Activated CD8-positive, alpha-beta memory T cell treated with anti-CD3 and anti-CD28 coated beads, Interleukin-2, amount 50 U/mL, for 24 hours (primary cell): ENCODE measurements around the gene METTL24.

ENCODE experiments used
- DNase-seq: peaks from one replicate; pipeline ENCODE4 v3.0.0-alpha.2; 2020; ENCODE audit errors: extremely low read depth

Gene METTL24

GRCh38 chr6:110334423-110335180 lies 23.5 kb downstream of the METTL24 start:
- no peak for DNase-seq

DNA sequence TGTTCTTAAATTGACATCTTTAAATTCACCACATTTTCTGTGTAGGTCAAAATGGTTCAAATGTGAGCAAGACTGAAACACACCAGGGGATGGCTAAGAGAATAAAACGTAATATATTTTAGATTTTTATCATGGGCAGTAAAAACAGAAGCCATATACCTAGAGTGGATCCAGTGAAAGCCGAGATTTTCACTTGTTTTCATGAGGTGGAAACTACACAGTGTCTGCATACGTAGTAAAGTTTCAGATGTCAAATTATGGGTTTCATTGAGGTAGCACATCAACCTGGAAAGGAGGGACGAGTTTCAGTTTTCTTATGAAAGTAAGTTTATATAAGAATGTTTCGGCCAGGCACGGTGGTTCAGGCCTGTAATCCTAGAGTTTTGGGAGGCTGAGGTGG lies 25.9 kb downstream of the METTL24 start:
- DNase-seq = no peak

GRCh38 chr6:110331816-110332215 lies 26.3 kb downstream of the METTL24 start:
- DNase-seq = no peak

- no peak for DNase-seq
Observed at GRCh38 chr6:110331390-110331789, 26.8 kb downstream of the METTL24 start.

GRCh38 chr6:110329714-110330436 lies 28.3 kb downstream of the METTL24 start:
- no peak for DNase-seq

GRCh38 chr6:110329348-110329713 lies 28.8 kb downstream of the METTL24 start:
- no peak for DNase-seq

GRCh38 chr6:110328259-110328658 lies 29.9 kb downstream of the METTL24 start:
- no peak for DNase-seq

DNA sequence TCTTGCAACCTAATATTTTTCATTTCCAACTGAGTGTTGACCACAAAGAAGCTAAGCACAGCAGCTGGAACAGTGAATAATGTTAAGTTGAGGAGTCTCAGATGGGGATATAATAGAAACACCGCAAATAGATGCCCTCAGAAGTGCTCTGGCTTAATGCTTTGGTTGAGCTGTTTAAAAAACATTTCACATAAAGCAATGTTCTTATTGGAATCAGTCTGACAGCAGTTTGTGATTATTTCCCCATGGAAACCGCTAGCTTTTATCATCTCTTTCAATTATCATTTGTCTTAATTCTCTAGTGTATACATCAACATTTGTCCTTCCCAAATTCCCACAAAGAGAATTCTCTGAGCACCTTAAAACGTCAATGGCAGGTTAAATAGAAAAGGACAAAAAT lies 30.8 kb downstream of the METTL24 start:
- DNase-seq = no peak

DNA sequence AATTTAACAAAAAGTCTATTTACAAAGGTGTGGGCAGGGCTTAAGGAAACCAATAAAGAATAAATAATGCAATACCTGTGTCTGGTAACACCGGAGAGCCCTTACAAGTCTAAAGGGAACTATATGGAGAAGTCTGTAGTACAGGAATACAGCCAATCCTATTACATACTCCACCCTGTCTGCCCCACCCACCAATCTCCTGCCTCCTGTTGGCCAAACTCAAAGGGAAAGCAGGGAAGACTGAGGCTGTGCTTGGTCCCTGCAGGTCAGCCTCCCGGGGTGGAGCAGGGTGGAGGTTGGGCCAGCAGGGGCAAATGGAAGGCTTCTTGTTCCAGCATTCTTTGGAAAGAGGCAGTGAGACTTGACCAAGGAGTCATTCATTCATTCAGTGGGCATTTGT lies 31.5 kb downstream of the METTL24 start:
- DNase-seq = no peak

DNA sequence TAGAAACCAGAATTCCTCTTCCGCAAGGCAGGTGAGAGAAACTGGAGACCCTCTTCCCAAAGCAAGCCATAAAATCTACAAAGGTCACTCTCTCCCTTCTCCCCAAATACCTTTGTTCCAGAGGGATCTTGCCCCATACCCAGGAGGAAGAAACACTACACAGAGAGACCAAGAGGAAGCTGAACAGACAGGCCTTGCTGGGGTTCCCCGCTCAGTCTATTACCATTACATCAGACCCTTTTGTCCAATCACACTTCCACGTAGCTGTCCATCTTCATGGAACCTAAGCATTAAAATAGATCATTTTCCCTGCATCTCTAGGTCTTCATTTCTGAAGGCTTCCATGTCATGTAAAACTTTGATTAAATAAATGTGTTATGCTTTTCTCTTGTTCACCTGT lies 32.1 kb downstream of the METTL24 start:
- no peak for DNase-seq

- no peak for DNase-seq
Observed at GRCh38 chr6:110325197-110325596, 33.0 kb downstream of the METTL24 start.

GRCh38 chr6:110324548-110324947 lies 33.6 kb downstream of the METTL24 start:
- DNase-seq = no peak

DNA sequence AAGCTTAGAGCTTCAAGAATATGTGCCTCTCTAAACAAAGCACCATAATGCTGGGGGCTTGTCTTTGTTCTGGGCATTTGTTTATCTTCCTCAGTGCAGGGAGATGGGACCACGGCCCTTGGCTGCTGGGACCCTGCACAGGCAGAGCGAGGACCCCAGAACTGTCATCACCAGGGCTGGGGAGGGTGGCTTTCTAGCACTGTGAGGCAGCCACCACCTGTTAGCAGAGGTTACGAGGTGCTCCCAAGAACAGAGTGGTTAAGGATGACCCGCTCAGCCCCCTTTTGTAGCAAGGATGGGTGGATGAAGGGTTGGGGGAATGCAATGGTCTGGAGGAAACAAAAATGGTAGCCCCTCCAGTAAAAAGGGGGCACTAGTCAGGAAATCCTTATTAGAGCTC lies 34.9 kb downstream of the METTL24 start:
- no peak for DNase-seq

- DNase-seq = no peak
Observed at GRCh38 chr6:110322874-110323242, 35.3 kb downstream of the METTL24 start.

- no peak for DNase-seq
Observed at GRCh38 chr6:110322151-110322873, 35.8 kb downstream of the METTL24 start.

GRCh38 chr6:110320307-110320706 lies 37.8 kb downstream of the METTL24 start:
- DNase-seq = no peak

- no peak for DNase-seq
Observed at GRCh38 chr6:110319843-110320242, 38.3 kb downstream of the METTL24 start.

DNA sequence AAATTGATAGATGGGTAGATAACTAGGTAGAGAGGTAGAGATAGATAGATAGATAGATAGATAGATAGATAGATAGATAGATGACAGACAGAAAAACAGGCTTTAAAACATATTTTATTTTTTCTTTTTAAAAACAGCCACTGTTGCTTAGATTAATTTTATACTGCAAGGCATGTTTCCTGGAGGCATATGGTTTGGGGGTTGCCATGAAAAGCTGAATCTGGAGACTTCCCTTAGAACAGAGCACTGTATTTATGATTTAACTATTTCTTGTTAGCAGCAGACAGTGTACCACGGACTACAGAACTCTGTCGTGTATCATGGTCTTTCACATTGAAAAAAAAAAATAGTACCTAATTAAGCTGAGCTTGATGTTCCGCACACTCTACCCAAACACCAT lies 38.8 kb downstream of the METTL24 start:
- no peak for DNase-seq

DNA sequence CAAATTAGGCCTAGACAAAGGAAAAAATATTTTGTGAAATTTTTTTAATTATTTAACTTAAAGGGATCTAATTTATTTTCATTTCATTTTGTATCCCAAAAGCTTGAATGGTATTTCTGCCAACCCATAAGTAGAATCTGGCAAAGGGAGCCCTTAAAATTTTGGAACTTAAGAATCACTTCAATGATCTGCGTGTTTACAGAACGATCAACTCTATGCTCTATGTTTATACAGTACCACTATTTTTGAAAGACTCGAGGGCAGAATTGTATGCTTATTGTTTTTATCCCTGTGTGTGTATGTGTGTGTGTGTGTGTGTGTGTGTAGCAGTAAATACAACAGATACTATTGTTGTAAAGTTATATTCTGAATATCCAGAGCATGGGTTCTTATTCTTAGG lies 39.2 kb downstream of the METTL24 start:
- no peak for DNase-seq

DNA sequence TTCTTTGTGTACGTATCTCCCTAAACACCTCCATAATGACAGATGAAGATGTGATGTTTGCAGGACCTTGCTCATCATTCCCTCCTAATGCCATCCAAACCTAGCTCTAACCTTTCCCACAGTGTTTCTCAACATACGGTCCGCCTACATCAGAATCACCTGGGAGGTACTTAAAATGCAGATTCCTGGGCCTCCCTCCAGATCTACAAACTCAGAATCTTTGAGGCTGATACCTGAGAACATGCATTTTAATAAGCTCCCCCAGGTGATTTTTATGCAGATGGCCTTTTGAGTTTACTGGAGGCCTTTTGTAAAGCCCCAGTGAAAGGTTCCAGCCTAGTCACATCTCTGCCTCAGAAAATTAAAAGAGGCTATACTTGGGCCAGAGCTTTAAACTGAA lies 40.5 kb downstream of the METTL24 start:
- no peak for DNase-seq

GRCh38 chr6:110317189-110317588 lies 41.0 kb downstream of the METTL24 start:
- DNase-seq = no peak

- no peak for DNase-seq
Observed at GRCh38 chr6:110315869-110316398, 42.2 kb downstream of the METTL24 start.
